ENCODE measurements around the gene SPOUT1.
A peak's percentile ranks its signal among the peaks of the same experiment; 100 is the strongest.
"Not testable (repeated sequence)": the region's sequence is repeated elsewhere in the genome, so short reads cannot be mapped to it uniquely, and the experiment has no call there.

The SPOUT1 gene

GRCh38 chr9:128829477-128830251 lies at the start of gene SPOUT1:
TSS of gene SPOUT1 (minus strand) at chr9:128829794. CDS start at chr9:128829780, 14 bp downstream.
- H3K36me3 Mint-ChIP-seq (ENCODE audit: low read depth) = peaks cover 29% of the 10 kb centered on the region

DNA sequence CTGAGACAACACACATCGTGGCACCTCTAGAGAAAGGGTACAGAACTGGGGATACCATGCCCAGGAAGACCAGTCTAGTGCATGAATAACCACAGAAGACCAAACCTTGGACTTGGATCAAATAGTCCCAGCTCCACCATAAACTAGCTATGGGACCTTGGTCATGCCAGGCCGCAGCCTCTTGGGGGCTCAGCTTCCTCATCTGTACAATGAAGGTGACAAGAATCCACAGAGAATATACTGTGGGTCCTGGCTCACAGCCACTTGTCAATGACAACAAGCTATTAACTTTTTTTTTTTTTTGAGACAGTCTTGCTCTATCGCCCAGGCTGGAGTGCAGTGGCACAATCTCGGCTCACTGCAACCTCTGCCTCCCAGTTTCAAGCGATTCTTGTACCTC lies 48.3 kb upstream of the SPOUT1 start:
- Mint-ChIP-seq H3K27me3 (ENCODE audit: low read depth) (no peaks in the 10 kb centered on the region), H3K9me3 (no peaks in the 10 kb centered on the region), H3K36me3 (ENCODE audit: low read depth) (peaks cover 12% of the 10 kb centered on the region), H3K4me1 (ENCODE audit: low read depth) (peaks cover 12% of the 10 kb centered on the region), H3K27ac (no peak overlapping the region), H3K4me3 (no peak overlapping the region)
- DNase-seq (ENCODE audit: low spot score) = no peak

More at GRCh38 chr9:128829477-128830251, at the start of gene SPOUT1:
- Mint-ChIP-seq H3K27ac (peak within 1 kb of the TSS; percentile 91), H3K9me3 (no peaks in the 10 kb centered on the region), H3K4me1 (ENCODE audit: low read depth) (peaks cover 17% of the 10 kb centered on the region), H3K27me3 (ENCODE audit: low read depth) (no peaks in the 10 kb centered on the region), H3K4me3 (peak within 1 kb of the TSS; percentile 99)
- peak; percentile 94 for DNase-seq (ENCODE audit: low spot score)

DNA sequence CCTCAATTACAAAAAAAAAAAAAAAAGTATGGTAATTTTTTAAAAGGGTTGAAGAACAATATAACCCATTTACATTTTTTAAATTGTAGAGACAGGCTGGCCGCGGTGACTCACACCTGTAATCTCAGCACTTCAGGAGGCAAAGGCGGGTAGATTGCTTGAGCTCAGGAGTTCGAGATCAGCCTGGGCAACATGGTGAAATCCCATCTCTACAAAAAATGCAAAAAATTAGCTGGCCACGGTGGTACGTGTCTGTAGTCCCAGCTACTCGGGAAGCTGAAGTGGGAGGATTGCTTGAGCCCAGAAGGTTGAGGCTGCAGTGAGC lies 41.3 kb upstream of the SPOUT1 start:
- H3K36me3 Mint-ChIP-seq (ENCODE audit: low read depth); H3K4me3 Mint-ChIP-seq; H3K27me3 Mint-ChIP-seq (ENCODE audit: low read depth); H3K9me3 Mint-ChIP-seq; DNase-seq (ENCODE audit: low spot score); H3K4me1 Mint-ChIP-seq (ENCODE audit: low read depth); H3K27ac Mint-ChIP-seq: not testable (repeated sequence)

- Mint-ChIP-seq H3K9me3 (no peaks in the 10 kb centered on the region), H3K27me3 (ENCODE audit: low read depth) (no peaks in the 10 kb centered on the region), H3K36me3 (ENCODE audit: low read depth) (peaks cover 3% of the 10 kb centered on the region), H3K27ac (no peak overlapping the region), H3K4me1 (ENCODE audit: low read depth) (peaks cover 3% of the 10 kb centered on the region), H3K4me3 (no peak overlapping the region)
- no peak for DNase-seq (ENCODE audit: low spot score)
Measured at GRCh38 chr9:128870128-128870940, 40.7 kb upstream of the SPOUT1 start.

- H3K36me3 Mint-ChIP-seq (ENCODE audit: low read depth) = no peaks in the 10 kb centered on the region
- peaks cover 10% of the 10 kb centered on the region for H3K4me1 Mint-ChIP-seq (ENCODE audit: low read depth)
- H3K27ac Mint-ChIP-seq = peak overlapping the region; percentile 55
- H3K9me3 Mint-ChIP-seq = no peaks in the 10 kb centered on the region
- peak; percentile 70 for DNase-seq (ENCODE audit: low spot score)
- no peak overlapping the region for H3K4me3 Mint-ChIP-seq
- no peaks in the 10 kb centered on the region for H3K27me3 Mint-ChIP-seq (ENCODE audit: low read depth)
Measured at GRCh38 chr9:128863647-128864046, 34.1 kb upstream of the SPOUT1 start.

GRCh38 chr9:128862401-128862851 lies 32.8 kb upstream of the SPOUT1 start:
- no peaks in the 10 kb centered on the region for H3K9me3 Mint-ChIP-seq
- H3K27me3 Mint-ChIP-seq (ENCODE audit: low read depth) = no peaks in the 10 kb centered on the region
- DNase-seq (ENCODE audit: low spot score) = no peak
- H3K36me3 Mint-ChIP-seq (ENCODE audit: low read depth) = no peaks in the 10 kb centered on the region
- H3K4me3 Mint-ChIP-seq = no peak overlapping the region
- H3K27ac Mint-ChIP-seq = no peak overlapping the region
- peaks cover 8% of the 10 kb centered on the region for H3K4me1 Mint-ChIP-seq (ENCODE audit: low read depth)

DNA sequence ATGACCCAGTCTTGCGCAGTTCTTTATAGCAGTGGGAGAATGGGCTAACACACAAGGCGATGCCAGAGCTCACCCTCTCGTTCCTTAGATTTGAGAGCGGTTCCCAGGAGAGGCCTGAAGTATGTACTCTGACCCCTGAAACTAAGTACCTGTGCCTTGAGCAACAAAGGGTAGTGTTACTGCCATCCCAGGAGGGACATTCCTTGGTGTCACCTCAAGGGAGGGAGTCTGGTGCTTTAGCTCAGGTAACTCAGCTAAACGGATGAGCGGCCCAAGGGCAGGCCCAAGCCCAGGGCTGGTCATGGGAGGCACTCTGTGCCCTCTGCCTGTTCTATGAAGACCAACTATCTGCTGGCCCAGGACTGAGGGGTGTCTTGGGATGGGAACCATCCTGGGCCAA lies 31.9 kb upstream of the SPOUT1 start:
- H3K27me3 Mint-ChIP-seq (ENCODE audit: low read depth) = no peaks in the 10 kb centered on the region
- DNase-seq (ENCODE audit: low spot score) = no peak
- peaks cover 7% of the 10 kb centered on the region for H3K4me1 Mint-ChIP-seq (ENCODE audit: low read depth)
- H3K9me3 Mint-ChIP-seq = no peaks in the 10 kb centered on the region
- H3K4me3 Mint-ChIP-seq = no peak overlapping the region
- no peak overlapping the region for H3K27ac Mint-ChIP-seq
- H3K36me3 Mint-ChIP-seq (ENCODE audit: low read depth) = no peaks in the 10 kb centered on the region

- H3K4me3 Mint-ChIP-seq = no peak overlapping the region
- H3K27ac Mint-ChIP-seq = no peak overlapping the region
- no peaks in the 10 kb centered on the region for H3K27me3 Mint-ChIP-seq (ENCODE audit: low read depth)
- H3K4me1 Mint-ChIP-seq (ENCODE audit: low read depth) = peaks cover 7% of the 10 kb centered on the region
- DNase-seq (ENCODE audit: low spot score) = no peak
- H3K9me3 Mint-ChIP-seq = no peaks in the 10 kb centered on the region
- H3K36me3 Mint-ChIP-seq (ENCODE audit: low read depth) = no peaks in the 10 kb centered on the region
Measured at GRCh38 chr9:128860937-128861336, 31.3 kb upstream of the SPOUT1 start.

GRCh38 chr9:128858476-128858875 lies 28.9 kb upstream of the SPOUT1 start:
- not testable (repeated sequence) for H3K4me1 Mint-ChIP-seq (ENCODE audit: low read depth); DNase-seq (ENCODE audit: low spot score); H3K9me3 Mint-ChIP-seq; H3K27me3 Mint-ChIP-seq (ENCODE audit: low read depth); H3K36me3 Mint-ChIP-seq (ENCODE audit: low read depth); H3K4me3 Mint-ChIP-seq; H3K27ac Mint-ChIP-seq

DNA sequence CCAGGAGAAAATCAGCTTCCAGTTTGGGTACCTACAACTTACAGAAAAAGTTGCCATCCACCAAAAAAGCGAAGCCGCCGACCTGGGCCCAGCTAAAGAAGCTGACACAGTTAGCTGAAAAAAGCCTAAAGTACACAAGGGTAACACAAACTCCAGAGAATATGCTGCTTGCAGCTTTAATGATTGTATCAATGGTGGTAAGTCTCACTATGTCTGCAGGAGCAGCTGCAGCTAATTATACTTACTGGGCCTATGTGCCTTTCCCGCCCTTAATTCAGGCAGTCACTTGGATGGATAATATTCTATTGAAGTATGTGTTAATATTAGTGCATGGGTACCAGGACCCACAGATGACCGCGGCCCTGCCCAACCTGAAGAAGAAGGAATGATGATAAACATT lies 24.9 kb upstream of the SPOUT1 start:
- DNase-seq (ENCODE audit: low spot score); H3K27me3 Mint-ChIP-seq (ENCODE audit: low read depth); H3K27ac Mint-ChIP-seq; H3K4me3 Mint-ChIP-seq; H3K4me1 Mint-ChIP-seq (ENCODE audit: low read depth): not testable (repeated sequence)
- Mint-ChIP-seq H3K9me3 (peaks cover 16% of the 10 kb centered on the region), H3K36me3 (ENCODE audit: low read depth) (peaks cover 14% of the 10 kb centered on the region)

DNA sequence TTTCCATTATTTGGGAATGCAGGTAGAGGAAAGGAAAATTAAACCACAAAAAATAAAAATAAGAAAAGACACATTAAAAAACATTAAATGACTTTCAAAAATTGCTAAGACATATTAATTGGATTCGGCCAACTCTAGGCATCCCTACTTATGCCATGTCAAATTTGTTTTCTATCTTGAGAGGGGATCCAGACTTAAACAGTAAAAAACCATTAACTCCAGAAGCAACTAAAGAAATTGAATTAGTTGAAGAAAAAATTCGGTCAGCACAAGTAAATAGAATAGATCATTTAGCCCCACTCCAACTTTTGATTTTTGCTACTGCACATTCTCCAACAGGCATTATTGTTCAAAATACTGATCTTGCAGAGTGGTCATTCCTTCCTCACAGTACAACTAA lies 23.1 kb upstream of the SPOUT1 start:
- not testable (repeated sequence) for DNase-seq (ENCODE audit: low spot score); H3K4me1 Mint-ChIP-seq (ENCODE audit: low read depth); H3K27ac Mint-ChIP-seq; H3K4me3 Mint-ChIP-seq; H3K27me3 Mint-ChIP-seq (ENCODE audit: low read depth)
- Mint-ChIP-seq H3K9me3 (peaks cover 23% of the 10 kb centered on the region), H3K36me3 (ENCODE audit: low read depth) (peaks cover 21% of the 10 kb centered on the region)

DNA sequence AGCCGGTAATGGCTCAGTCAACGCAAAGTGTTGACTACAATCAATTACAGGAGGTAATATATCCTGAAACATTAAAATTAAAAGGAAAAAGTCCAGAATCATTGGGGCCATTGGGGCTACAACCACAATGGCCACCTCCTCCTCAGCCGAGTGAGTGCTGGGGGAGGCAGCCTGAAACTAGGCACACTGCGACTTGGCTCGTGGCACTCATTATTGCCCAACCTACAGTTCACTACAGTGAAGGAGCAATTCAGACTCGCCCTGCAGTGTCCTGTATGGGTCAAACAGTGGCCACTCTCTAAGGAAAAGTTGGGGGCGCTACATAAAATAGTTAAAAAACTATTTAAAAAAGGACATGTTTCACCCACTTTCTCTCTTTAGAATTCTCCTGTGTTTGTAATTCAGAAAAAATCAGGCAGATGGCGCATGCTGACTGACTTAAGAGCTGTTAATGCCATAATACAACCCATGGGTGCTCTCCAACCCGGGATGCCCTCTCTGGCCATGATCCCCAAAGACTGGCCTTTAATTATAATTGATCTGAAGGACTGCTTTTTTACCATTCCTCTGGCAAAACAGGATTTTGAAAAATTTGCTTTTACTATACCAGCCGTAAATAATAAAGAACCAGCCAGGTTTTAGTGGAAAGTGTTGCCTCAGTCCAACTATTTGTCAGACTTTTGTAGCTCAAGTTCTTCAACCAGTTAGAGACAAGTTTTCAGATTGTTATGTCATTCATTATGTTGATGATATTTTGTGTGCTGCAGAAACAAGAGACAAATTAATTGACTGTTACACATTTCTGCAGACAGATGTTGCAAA lies 22.4 kb upstream of the SPOUT1 start:
- Mint-ChIP-seq H3K9me3 (peaks cover 26% of the 10 kb centered on the region), H3K36me3 (ENCODE audit: low read depth) (peaks cover 23% of the 10 kb centered on the region)
- not testable (repeated sequence) for H3K27me3 Mint-ChIP-seq (ENCODE audit: low read depth); H3K4me1 Mint-ChIP-seq (ENCODE audit: low read depth); DNase-seq (ENCODE audit: low spot score); H3K4me3 Mint-ChIP-seq; H3K27ac Mint-ChIP-seq

- peaks cover 23% of the 10 kb centered on the region for H3K36me3 Mint-ChIP-seq (ENCODE audit: low read depth)
- DNase-seq (ENCODE audit: low spot score); H3K4me3 Mint-ChIP-seq; H3K4me1 Mint-ChIP-seq (ENCODE audit: low read depth); H3K27me3 Mint-ChIP-seq (ENCODE audit: low read depth); H3K27ac Mint-ChIP-seq: not testable (repeated sequence)
- H3K9me3 Mint-ChIP-seq = peaks cover 26% of the 10 kb centered on the region
Measured at GRCh38 chr9:128851024-128851423, 21.4 kb upstream of the SPOUT1 start.

DNA sequence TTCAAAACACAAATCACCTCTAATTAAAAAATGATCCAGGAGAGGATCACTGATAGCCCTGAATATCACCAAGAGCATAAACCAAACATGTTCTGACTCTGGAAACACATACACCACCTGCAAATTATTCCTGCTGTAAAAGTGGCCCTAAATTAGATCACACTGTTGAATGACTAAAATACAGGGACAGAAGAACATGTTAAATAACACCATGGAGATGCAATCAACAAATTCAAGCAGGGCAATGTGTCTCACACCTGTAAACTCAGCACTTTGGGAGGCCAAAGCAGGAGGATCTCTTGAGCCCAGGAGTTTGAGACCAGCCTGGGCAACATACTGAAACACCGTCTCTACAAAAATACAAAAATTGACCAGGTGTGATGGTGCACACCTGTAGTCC lies 18.2 kb upstream of the SPOUT1 start:
- peaks cover 24% of the 10 kb centered on the region for H3K36me3 Mint-ChIP-seq (ENCODE audit: low read depth)
- H3K4me1 Mint-ChIP-seq (ENCODE audit: low read depth) = no peaks in the 10 kb centered on the region
- H3K9me3 Mint-ChIP-seq = peaks cover 26% of the 10 kb centered on the region
- no peak overlapping the region for H3K27ac Mint-ChIP-seq
- no peaks in the 10 kb centered on the region for H3K27me3 Mint-ChIP-seq (ENCODE audit: low read depth)
- H3K4me3 Mint-ChIP-seq = no peak overlapping the region
- DNase-seq (ENCODE audit: low spot score) = no peak

Measured in T-helper 2 cell treated with Interferon-gamma antibody and Interleukin-4, amounts not matched to agents 5 μg/mL and 100 μg/mL, for 36 hours (primary cell).